Measurements from ENCODE around the gene FDX2. TPM values are rescaled to one million over a fixed set of nuclear protein-coding genes. Genes with fewer than 3 reads are reported as not detected.

FDX2 gene
- total RNA-seq, 4 donors from 2014 or later, result 6.1 to 28.9 (median 8.4) TPM; not detected in 1

- Histone ChIP-seq H3K27me3 (no peaks in the 10 kb centered on the region), H3K27ac (peak overlapping the region; percentile 90 to 95 (median 91)), H3K9me3 (no peaks in the 10 kb centered on the region), H3K4me1 (peaks cover 0 to 31% (median 18%) of the 10 kb centered on the region in 4 donors), H3K4me3 (peak overlapping the region; percentile 66 to 89 (median 74)), H3K36me3 (peaks cover 0 to 21% (median 14%) of the 10 kb centered on the region in 4 donors)
- intact Hi-C loops (cut with DNase I; ENCODE audit: low total_unique reads) (no loop called here), in situ Hi-C loops (cut with MboI; ENCODE audit: low pct_ligation_motif_present in 1 of 4, low pct_unique_long_range_greater_than_20kb in 1 of 4, low sequenced_read_pairs in 3 of 4) (no loop called here)
- peak; percentile 71 for DNase-seq
- WGBS, 2 donors (ENCODE audit: low coverage in 1 of 2), result 18 to 43% methylated on average over 1 to 18 of the region's 18 CpGs
- no peak for TF ChIP-seq EP300 (IDR thresholded peaks at IDR 0.05; ENCODE audit: low read depth)
- TF ChIP-seq POLR2AphosphoS5 (IDR thresholded peaks at IDR 0.05), result peak in 1 of 3 donors; percentile 16
- no peak for TF ChIP-seq CTCF (IDR thresholded peaks at IDR 0.05)
- TF ChIP-seq POLR2A (IDR thresholded peaks at IDR 0.05), result peak; percentile 19
Observed at GRCh38 chr19:10332158-10332964, 16.5 kb upstream of the FDX2 start.

- Histone ChIP-seq H3K27ac (no peak overlapping the region), H3K27me3 (no peaks in the 10 kb centered on the region), H3K4me1 (peaks cover 0 to 24% (median 16%) of the 10 kb centered on the region in 4 donors), H3K9me3 (no peaks in the 10 kb centered on the region), H3K36me3 (peaks cover 0 to 40% (median 25%) of the 10 kb centered on the region in 4 donors), H3K4me3 (no peak overlapping the region)
- in situ Hi-C loops (cut with MboI; ENCODE audit: low pct_ligation_motif_present in 1 of 4, low pct_unique_long_range_greater_than_20kb in 1 of 4, low sequenced_read_pairs in 3 of 4), result no loop called here
- TF ChIP-seq POLR2AphosphoS5 (IDR thresholded peaks at IDR 0.05), result no peak
- TF ChIP-seq POLR2A (IDR thresholded peaks at IDR 0.05), result no peak
- TF ChIP-seq EP300 (IDR thresholded peaks at IDR 0.05; ENCODE audit: low read depth), result no peak
- intact Hi-C loops (cut with DNase I; ENCODE audit: low total_unique reads), result no loop called here
- WGBS, 2 donors (ENCODE audit: low coverage in 1 of 2), result 96% methylated on average over 11 of the region's 13 CpGs; no CpG with 5 or more reads in 1 of the 2 donors
- DNase-seq, result no peak
Observed at GRCh38 chr19:10329555-10329954, 13.7 kb upstream of the FDX2 start.

GRCh38 chr19:10328558-10329429, 13.0 kb upstream of the FDX2 start:
- Histone ChIP-seq H3K9me3 (no peaks in the 10 kb centered on the region), H3K4me3 (no peak overlapping the region), H3K4me1 (peaks cover 0 to 17% (median 16%) of the 10 kb centered on the region in 4 donors), H3K27me3 (no peaks in the 10 kb centered on the region), H3K36me3 (peaks cover 0 to 40% (median 25%) of the 10 kb centered on the region in 4 donors), H3K27ac (no peak overlapping the region)
- 94% methylated on average over 26 of the region's 41 CpGs; no CpG with 5 or more reads in 1 of the 2 donors for WGBS, 2 donors (ENCODE audit: low coverage in 1 of 2)
- no peak for TF ChIP-seq POLR2AphosphoS5 (IDR thresholded peaks at IDR 0.05)
- no peak for TF ChIP-seq POLR2A (IDR thresholded peaks at IDR 0.05)
- TF ChIP-seq CTCF (IDR thresholded peaks at IDR 0.05), result no peak
- no peak for TF ChIP-seq EP300 (IDR thresholded peaks at IDR 0.05; ENCODE audit: low read depth)
- intact Hi-C loops (cut with DNase I; ENCODE audit: low total_unique reads) (no loop called here), in situ Hi-C loops (cut with MboI; ENCODE audit: low pct_ligation_motif_present in 1 of 4, low pct_unique_long_range_greater_than_20kb in 1 of 4, low sequenced_read_pairs in 3 of 4) (no loop called here)
- no peak for DNase-seq

- Histone ChIP-seq H3K4me3 (no peak overlapping the region), H3K9me3 (no peaks in the 10 kb centered on the region), H3K27ac (no peak overlapping the region), H3K36me3 (peaks cover 0 to 40% (median 25%) of the 10 kb centered on the region in 4 donors), H3K4me1 (peaks cover 0 to 18% (median 14%) of the 10 kb centered on the region in 4 donors), H3K27me3 (no peaks in the 10 kb centered on the region)
- TF ChIP-seq EP300 (IDR thresholded peaks at IDR 0.05; ENCODE audit: low read depth) (no peak), POLR2A (IDR thresholded peaks at IDR 0.05) (no peak), CTCF (IDR thresholded peaks at IDR 0.05) (no peak), POLR2AphosphoS5 (IDR thresholded peaks at IDR 0.05) (no peak)
- DNase-seq, result no peak
- WGBS, 2 donors (ENCODE audit: low coverage in 1 of 2), result 89 to 92% methylated on average over 2 to 7 of the region's 7 CpGs
- intact Hi-C loops (cut with DNase I; ENCODE audit: low total_unique reads) (no loop called here), in situ Hi-C loops (cut with MboI; ENCODE audit: low pct_ligation_motif_present in 1 of 4, low pct_unique_long_range_greater_than_20kb in 1 of 4, low sequenced_read_pairs in 3 of 4) (no loop called here)
Observed at GRCh38 chr19:10327793-10328192, 12.0 kb upstream of the FDX2 start.
